ENCODE measurements around the gene G6PC3.

DNA sequence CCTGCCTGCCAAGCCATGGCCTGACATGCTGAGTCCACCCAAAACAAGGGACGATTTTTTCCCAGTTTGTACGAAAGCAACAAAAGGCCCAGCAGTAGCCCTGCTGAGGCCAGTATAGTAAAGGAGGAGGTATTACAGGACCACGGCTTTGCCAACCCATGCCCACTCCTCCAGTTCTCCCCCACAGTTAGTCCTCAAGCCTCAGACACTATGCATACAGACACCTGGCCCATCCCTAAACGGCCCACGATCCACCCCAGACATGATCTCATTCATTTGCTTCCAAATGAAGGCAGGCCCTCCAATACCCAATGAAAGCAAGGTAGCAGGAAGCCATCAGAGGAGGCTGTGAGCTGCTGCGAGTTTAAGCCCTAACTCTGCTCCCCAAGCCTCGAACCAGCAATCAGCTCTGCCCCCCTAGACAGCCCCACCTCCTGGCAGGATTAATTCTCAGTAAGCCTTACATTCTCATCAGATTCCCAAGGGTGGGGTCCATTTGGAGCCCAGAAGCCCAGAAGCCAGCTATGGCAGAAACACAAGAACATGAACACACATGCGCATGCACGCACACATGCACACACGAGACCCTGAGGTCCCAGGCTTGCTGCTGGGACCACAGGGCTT, 48.0 kb downstream of the G6PC3 start:
- no peak for TF ChIP-seq EZH2 (IDR thresholded peaks at IDR 0.05; ENCODE audit: borderline replicate concordance, low read depth, low read length, severe bottlenecking)
- TF ChIP-seq, protein P1, sequence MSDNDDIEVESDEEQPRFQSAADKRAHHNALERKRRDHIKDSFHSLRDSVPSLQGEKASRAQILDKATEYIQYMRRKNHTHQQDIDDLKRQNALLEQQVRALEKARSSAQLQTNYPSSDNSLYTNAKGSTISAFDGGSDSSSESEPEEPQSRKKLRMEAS (IDR thresholded peaks at IDR 0.05; ENCODE audit: insufficient read depth, insufficient read length) = no peak

Data from endothelial cell of umbilical vein (primary cell).